ENCODE measurements around the gene DCDC1.

DCDC1 gene

GRCh38 chr11:31231601-31232000 is 137.9 kb downstream of the DCDC1 start:
- DNase-seq (ENCODE audit: low read depth): no peak

GRCh38 chr11:31218847-31219246 is 150.7 kb downstream of the DCDC1 start:
- DNase-seq (ENCODE audit: low read depth): no peak

GRCh38 chr11:31214372-31214771 is 155.2 kb downstream of the DCDC1 start:
- DNase-seq (ENCODE audit: low read depth): no peak

GRCh38 chr11:31199378-31199777 is 170.2 kb downstream of the DCDC1 start:
- no peak for DNase-seq (ENCODE audit: low read depth)

GRCh38 chr11:31173926-31174680 is 195.4 kb downstream of the DCDC1 start:
- DNase-seq (ENCODE audit: low read depth): no peak

GRCh38 chr11:31160504-31161422 is 208.8 kb downstream of the DCDC1 start:
- no peak for DNase-seq (ENCODE audit: low read depth)

GRCh38 chr11:31150841-31151240 is 218.7 kb downstream of the DCDC1 start:
- DNase-seq (ENCODE audit: low read depth): no peak

- no peak for DNase-seq (ENCODE audit: low read depth)
These were observed 219.5 kb downstream of the DCDC1 start for GRCh38 chr11:31150011-31150410.

GRCh38 chr11:31141789-31142188 is 227.8 kb downstream of the DCDC1 start:
- DNase-seq (ENCODE audit: low read depth): no peak

- DNase-seq (ENCODE audit: low read depth): no peak
These were observed 230.1 kb downstream of the DCDC1 start for GRCh38 chr11:31139479-31139878.

- DNase-seq (ENCODE audit: low read depth): no peak
These were observed 236.8 kb downstream of the DCDC1 start for GRCh38 chr11:31132531-31133421.

GRCh38 chr11:31131760-31132159 is 237.8 kb downstream of the DCDC1 start:
- DNase-seq (ENCODE audit: low read depth): no peak

- no peak for DNase-seq (ENCODE audit: low read depth)
These were observed 242.2 kb downstream of the DCDC1 start for GRCh38 chr11:31127290-31127689.

- no peak for DNase-seq (ENCODE audit: low read depth)
These were observed 249.1 kb downstream of the DCDC1 start for GRCh38 chr11:31120428-31120827.

- DNase-seq (ENCODE audit: low read depth): no peak
These were observed 251.0 kb downstream of the DCDC1 start for GRCh38 chr11:31118566-31118965.

- no peak for DNase-seq (ENCODE audit: low read depth)
These were observed 252.5 kb downstream of the DCDC1 start for GRCh38 chr11:31117038-31117437.

- DNase-seq (ENCODE audit: low read depth): no peak
These were observed 255.1 kb downstream of the DCDC1 start for GRCh38 chr11:31114442-31114841.

GRCh38 chr11:31110830-31111229 is 258.7 kb downstream of the DCDC1 start:
- no peak for DNase-seq (ENCODE audit: low read depth)

- no peak for DNase-seq (ENCODE audit: low read depth)
These were observed 260.1 kb downstream of the DCDC1 start for GRCh38 chr11:31109446-31109845.

GRCh38 chr11:31107649-31108048 is 261.9 kb downstream of the DCDC1 start:
- no peak for DNase-seq (ENCODE audit: low read depth)

- peak; percentile 8 for DNase-seq (ENCODE audit: low read depth)
These were observed 262.5 kb downstream of the DCDC1 start for GRCh38 chr11:31106968-31107576.

- DNase-seq (ENCODE audit: low read depth): no peak
These were observed 263.2 kb downstream of the DCDC1 start for GRCh38 chr11:31106326-31106725.

Measured in stimulated activated CD8-positive, alpha-beta memory T cell treated with anti-CD3 and anti-CD28 coated beads, Interleukin-15, amount 100 ng/mL, for 1 hour (primary cell).